Activated CD8-positive, alpha-beta memory T cell treated with anti-CD3 and anti-CD28 coated beads, Interleukin-2, amount 50 U/mL, for 4 hours (primary cell): Measurements from ENCODE around the gene SIX3.

Source experiments
- DNase-seq: peaks from one replicate; pipeline ENCODE4 v3.0.0-alpha.2; 2020

Gene SIX3

DNA sequence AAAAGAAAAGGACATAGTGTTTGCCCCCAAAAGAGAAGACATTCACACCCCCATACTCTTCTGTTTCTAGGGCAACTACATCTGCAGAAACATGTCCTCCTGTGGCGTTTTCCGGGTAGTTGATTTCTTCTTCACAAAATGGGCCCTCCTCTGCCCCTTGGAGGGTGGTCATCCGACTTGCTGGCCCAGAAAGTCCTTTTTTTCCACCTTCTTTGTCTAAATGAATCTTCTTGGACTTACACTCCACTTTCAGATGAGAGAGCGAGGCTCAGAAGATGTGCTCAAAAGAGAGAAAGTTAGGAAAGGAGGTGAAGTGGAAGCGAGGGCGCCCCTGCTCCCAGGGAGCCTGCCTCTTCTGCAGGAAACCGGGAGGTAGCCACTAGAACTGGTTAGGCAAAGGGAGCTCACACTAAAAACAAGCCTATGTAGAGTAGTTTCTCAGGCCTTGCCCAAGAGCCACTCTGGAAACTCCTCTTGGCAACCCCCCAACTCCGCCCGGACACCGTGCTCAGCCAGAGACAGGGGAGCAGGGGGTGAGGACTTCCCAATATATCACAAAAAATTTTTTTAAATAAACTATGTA, 10.2 kb upstream of the SIX3 start:
- DNase-seq = no peak

DNA sequence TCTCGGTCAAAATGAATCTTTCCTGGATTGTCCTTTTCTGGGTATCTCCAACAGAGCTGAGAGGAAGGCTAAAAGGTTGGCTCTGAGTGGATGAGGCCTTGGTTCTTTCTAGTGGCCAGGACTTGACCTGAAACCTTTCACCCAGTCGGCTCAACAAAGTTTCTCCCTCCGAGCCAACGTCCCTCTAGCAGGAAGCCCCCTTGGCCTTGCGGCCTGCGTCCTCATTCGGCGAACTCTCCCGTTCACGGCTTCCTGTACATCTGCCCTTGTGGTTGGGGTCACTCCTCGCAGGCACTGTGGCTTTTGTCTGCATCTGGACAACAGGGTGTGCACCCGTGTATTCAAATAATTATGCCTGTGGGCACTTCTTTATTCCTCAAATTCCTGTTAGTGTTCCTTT, 9.4 kb upstream of the SIX3 start:
- no peak for DNase-seq

DNA sequence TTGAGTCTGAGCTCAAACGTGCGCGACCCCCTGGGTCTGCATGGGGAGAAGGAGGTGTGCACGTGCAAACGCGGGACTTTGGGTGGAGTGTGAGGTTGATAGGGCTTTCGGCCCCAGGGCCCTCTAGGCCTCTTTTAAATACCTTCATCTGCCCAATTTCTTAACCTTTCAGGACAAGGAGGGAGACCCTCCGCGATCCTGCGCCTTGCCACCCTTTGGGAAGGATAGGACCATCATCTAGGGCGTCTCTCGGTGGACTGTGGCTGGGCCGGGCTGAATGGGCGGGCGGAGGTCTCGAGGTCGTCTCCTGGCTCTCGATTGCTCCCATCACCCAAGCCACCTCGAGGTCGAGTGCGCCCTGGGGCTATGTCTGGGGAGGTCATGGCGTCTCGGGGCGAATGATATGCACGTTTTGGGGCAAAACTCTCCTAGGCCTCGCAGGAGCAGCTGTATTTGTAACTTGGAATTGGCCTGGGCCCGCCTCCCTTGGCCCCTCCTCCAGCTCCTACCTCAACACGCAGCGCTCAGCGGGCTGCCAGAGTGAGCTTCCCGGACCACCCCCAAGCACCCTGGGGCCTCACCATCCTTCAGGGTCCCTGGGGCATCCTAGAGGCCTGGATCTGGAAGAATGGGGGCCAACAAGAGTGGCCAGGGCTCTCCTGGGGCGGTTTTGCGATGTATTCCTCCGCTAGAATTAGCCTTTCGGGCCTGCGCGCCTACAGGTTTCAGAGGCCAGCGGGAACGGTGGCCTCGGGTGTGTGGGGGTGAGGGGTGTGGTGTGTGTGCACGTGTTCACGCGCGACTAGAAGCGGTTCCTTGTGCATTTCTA, 8.7 kb upstream of the SIX3 start:
- DNase-seq = no peak

- no peak for DNase-seq
Measured at GRCh38 chr2:44933434-44933951, 8.0 kb upstream of the SIX3 start.

DNA sequence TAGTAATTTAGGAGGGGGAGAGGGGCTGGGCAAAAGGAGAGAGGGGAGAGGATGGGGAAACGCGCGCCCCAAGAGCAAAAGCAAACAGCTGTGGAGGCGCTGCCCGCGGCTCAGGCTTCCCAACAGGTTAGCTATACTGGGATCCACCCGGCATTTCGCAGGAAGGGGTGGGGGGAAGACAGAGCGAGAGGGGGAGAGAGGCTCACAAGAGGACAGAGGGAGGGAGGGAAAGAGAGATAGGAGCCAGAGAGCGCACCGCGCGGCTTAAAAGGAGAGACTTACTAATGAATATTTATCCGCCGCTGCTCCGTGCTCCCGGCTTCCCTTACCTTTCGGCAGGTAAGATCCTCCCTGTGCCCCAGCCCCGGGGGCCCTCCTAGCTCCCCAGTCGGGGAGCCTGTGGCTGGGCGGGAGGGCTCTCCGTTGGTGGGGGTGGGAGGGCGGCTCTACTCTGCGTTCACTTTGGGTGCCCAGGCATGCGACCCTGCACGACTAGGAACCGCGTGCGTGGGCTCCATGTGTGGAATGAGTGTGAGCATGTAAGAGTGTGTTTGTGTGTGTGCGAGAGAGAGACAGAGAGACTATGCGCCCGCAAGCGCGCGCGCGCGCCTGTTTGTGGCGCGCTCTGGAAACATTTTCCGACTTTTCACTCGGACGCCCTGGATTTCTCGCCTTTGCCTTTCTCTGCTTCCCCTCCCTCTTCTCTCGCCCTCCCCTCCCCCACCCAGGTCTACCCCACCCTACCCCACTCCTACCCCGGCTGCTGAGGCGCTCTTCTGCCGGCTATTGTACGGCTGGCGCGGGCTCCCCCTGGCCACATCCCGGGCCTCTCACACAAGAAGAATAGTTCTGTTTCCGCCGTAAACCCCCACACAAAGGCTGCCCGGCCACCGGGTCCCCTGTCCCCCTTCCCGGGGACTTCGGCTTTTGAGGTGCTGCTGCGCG, 7.2 kb upstream of the SIX3 start:
- no peak for DNase-seq

DNA sequence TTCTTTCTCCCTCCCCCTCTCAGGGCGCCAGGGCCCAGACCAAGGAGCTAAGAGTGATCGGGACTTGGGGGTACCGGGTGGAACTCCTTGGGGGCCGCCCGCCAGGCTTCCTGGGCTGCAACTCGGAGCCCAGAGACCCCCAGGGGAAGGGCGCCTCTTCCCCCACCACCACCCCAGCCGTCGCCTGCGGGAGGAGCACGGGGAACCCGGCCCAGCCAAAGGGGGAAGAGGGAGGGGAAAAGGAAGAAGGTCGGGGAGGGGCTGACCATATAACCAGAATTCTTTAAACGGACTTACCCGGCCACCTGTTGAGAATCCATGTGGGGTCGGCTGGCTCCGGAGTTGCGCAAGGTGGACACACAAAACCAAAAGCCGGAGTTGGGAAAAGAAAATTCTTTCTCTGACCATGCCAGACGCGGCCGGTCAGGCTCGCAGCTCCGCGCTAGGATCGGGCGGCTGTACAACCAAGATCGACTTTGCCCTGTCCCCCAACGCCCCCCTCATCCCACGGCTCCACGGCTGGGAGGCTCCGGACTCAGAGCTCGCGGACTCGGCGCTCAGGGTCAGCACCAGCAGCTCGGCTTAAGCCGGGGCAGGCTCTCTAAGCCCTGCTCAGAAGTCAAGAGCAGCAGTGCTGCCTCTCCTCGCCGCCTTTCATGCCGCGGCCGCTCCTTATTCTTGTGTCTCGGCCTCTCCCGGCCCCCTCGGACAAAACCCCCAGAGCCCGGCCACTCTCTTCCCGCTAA, 6.3 kb upstream of the SIX3 start:
- DNase-seq = no peak

- DNase-seq = no peak
Measured at GRCh38 chr2:44935729-44936098, 5.8 kb upstream of the SIX3 start.

GRCh38 chr2:44936275-44936674, 5.2 kb upstream of the SIX3 start:
- DNase-seq = no peak

GRCh38 chr2:44936715-44937687, 4.5 kb upstream of the SIX3 start:
- no peak for DNase-seq

GRCh38 chr2:44937688-44938240, 3.7 kb upstream of the SIX3 start:
- no peak for DNase-seq

DNA sequence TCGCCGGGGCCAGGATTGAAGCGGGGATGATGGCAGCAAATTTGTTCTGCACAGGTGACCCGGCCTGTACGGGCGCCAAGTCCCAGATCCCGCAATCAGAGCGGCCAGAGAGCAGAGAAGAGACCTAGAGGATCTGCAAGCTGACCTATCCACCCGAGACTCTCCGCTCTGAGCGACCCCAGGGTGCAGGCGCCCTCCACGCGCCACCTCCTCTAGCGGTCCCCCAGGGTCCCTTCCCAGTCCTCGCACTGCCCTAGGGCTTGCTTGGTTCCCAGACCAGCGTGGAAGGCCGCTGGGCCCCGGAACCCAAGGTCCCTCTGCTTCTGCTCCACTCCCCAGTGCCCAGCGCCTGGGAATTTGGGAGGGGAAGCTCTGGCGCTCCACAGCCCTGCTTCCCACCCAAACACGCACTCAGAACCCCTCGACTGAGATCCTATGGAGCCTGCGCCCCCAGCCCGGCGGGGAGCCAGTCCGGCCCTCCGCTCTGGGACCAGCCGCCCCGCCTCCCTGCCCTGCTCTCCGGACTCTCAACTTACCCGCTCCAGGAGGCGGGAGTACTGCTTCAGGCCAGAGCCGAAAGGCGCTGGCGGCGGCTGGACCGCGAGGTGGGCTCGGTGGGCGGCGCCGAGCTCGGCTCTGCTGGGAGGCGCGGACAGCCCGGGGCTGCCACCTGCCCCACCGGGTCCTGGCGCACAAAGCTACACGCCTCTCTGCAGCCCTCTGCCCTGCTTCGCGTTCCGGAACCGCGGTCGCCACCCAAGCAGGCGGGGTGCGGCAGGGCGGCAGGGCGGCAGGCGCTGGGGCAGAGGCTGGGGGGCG, 3.0 kb upstream of the SIX3 start:
- no peak for DNase-seq

DNA sequence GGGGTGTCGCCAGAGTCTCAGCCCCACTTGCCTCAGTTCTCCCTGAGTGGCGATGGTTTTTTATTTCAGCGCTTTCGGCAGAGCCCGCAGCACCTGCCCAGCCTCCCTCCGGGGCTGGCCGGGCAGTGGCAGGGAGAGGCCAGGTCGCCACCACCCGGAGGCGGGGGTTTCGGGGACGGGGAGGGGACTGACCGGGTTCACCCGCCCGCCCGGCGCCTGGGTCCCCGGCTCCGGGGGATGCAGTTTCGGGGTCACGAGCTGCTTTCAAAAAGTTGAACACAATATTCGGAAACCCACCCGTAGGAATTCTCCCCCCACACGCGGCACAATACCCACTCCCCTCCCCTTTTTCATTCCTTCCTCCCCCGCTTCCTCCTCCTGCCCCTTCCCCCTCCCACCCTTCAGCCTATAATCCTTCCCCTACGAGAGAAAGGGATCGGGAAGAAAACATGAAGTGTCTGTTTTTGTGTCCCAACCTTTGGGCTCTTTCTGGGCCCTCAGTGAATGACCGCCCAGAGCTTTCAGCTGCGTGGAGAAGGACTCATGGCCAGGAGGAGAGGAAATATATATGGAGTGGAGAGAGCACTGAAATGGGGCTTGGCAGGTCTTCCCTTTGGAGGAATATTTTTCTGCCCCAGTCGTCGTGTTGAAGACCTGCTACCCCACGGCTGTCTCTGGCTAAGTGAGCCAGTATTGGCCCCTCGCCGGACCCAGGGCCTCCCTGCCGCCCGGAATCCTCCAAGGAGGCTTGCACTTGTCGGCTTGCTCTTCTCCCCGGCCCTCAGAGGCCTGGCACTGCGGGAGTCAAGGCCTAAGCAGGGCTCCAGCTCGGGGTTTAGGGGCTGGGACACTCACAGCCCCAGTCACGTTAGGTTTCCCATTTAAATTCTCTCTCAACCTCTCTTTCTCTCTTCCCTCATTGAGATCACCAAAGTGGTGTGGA, 2.1 kb upstream of the SIX3 start:
- DNase-seq = no peak

DNA sequence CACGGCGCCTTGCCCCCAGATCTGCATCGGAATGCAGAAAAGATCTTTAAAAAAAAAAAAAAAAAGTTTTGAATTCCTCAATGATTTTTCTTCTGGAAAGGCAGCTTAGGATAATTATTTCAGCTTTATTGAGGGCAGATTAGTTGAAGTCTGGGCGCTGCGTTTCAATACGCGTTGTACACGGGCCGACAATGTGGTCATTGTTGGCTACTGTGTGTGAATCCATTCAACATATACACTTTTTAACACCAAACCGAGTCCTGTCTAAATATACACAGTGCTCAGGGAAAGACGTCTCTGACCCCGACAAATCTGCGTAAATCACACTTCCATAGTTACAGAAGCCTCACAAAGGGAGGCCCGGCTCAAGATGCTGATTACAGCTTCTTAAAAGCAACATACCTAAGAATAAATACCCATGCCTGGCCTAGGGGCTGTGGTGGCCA, 1.4 kb upstream of the SIX3 start:
- no peak for DNase-seq

- no peak for DNase-seq
Measured at GRCh38 chr2:44940732-44941464, 604 bp upstream of the SIX3 start.

GRCh38 chr2:44942304-44943030, 965 bp downstream of the SIX3 start:
- DNase-seq = no peak

DNA sequence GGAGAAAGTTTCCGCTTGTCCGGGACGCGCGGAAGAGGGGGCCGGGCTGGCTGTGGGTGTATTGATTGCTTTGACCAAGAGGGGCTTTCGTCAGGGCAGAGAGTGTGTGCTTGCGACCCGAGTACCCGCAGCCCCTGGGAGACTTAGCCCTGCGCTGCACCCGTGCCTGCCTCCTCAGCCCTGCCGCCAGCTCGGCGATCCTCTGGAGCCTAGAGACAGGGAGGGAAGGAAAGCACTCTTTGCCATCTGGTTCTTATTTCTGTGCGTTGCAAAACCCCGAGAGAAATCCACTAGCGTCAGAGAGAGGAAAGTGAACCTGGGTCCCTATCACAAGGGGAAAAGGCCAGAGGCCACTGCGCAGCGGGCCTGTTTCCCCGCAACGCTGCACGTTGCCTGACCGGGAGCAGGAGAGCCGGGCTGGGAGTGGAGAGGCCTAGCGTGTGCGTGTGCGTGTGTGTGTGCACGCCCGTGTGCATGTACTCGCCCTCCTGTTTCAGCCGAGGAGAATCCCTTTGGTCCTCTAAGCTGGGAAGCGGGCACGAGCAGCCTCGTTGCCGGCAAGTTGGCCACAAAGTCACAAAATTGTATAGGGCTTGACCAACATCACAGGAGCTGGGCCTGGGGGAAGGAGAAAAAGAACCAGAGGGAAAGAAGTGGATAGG, 1.7 kb downstream of the SIX3 start:
- DNase-seq = no peak

DNA sequence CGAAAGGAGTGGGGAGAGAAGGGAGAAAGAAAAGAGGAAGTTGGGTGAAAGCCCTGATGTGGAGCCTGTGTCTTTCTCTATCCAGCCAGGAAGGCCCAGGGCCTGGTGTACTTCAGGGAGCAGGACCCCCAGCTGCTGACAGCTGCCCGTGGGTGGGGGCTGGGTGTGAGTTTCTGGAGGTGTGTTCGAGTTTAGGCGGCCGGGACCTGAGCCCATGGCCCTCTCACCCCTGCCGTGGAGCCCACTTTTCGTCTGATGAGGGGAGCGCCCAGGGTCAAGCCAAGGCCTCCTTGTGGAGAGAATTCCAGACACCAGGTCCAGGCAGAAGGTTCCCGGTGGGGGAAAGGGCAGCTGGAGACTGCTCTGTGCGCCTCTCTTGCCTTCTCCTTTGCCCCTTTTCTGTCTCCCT, 2.2 kb downstream of the SIX3 start:
- no peak for DNase-seq
